ENCODE results near the gene SFT2D1.

DNA sequence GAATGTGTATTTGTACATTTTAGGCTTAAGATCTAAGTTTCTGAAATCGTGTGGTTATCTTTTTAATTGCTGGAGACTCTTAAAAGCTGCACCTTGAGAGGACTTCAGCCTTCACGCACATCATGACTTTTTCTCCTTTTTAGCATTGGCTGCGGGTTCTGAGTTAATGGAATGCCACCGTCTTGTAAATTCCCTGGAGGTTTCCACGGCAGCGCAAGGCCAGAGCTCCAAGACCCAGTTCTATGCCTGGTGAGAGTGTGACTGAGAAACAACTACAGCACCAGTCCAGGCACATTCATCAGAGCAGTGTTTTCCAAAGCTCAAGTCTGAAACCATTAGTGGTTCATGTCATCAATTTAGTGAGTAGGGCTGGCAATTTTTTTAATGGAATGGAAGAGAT is 57.1 kb downstream of the SFT2D1 start:
- TF ChIP-seq, protein P1, sequence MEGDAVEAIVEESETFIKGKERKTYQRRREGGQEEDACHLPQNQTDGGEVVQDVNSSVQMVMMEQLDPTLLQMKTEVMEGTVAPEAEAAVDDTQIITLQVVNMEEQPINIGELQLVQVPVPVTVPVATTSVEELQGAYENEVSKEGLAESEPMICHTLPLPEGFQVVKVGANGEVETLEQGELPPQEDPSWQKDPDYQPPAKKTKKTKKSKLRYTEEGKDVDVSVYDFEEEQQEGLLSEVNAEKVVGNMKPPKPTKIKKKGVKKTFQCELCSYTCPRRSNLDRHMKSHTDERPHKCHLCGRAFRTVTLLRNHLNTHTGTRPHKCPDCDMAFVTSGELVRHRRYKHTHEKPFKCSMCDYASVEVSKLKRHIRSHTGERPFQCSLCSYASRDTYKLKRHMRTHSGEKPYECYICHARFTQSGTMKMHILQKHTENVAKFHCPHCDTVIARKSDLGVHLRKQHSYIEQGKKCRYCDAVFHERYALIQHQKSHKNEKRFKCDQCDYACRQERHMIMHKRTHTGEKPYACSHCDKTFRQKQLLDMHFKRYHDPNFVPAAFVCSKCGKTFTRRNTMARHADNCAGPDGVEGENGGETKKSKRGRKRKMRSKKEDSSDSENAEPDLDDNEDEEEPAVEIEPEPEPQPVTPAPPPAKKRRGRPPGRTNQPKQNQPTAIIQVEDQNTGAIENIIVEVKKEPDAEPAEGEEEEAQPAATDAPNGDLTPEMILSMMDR (IDR thresholded peaks at IDR 0.05) = no peak
- TF ChIP-seq, protein P2, sequence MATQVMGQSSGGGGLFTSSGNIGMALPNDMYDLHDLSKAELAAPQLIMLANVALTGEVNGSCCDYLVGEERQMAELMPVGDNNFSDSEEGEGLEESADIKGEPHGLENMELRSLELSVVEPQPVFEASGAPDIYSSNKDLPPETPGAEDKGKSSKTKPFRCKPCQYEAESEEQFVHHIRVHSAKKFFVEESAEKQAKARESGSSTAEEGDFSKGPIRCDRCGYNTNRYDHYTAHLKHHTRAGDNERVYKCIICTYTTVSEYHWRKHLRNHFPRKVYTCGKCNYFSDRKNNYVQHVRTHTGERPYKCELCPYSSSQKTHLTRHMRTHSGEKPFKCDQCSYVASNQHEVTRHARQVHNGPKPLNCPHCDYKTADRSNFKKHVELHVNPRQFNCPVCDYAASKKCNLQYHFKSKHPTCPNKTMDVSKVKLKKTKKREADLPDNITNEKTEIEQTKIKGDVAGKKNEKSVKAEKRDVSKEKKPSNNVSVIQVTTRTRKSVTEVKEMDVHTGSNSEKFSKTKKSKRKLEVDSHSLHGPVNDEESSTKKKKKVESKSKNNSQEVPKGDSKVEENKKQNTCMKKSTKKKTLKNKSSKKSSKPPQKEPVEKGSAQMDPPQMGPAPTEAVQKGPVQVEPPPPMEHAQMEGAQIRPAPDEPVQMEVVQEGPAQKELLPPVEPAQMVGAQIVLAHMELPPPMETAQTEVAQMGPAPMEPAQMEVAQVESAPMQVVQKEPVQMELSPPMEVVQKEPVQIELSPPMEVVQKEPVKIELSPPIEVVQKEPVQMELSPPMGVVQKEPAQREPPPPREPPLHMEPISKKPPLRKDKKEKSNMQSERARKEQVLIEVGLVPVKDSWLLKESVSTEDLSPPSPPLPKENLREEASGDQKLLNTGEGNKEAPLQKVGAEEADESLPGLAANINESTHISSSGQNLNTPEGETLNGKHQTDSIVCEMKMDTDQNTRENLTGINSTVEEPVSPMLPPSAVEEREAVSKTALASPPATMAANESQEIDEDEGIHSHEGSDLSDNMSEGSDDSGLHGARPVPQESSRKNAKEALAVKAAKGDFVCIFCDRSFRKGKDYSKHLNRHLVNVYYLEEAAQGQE (IDR thresholded peaks at IDR 0.05; ENCODE audit: insufficient read depth in 1 of 2, low read depth in 2 of 2, low read length in 1 of 2) = no peak
- TF ChIP-seq POLR2AphosphoS5 (IDR thresholded peaks at IDR 0.05; ENCODE audit: low read depth, low read length) = no peak
- TF ChIP-seq SIN3A (IDR thresholded peaks at IDR 0.05; ENCODE audit: borderline replicate concordance, insufficient read depth, low read depth, low read length) = no peak
- no peak for TF ChIP-seq TCF7L2 (IDR thresholded peaks at IDR 0.05; ENCODE audit: low read depth, low read length)

Data from Panc1 (cell line).